ENCODE results near the gene SNRPD2.

- TF ChIP-seq CTCF (IDR thresholded peaks at IDR 0.05; ENCODE audit: borderline replicate concordance, extremely low read depth, low read length, poor library complexity, severe bottlenecking) (no peak), EZH2 (IDR thresholded peaks at IDR 0.05; ENCODE audit: borderline replicate concordance, low read depth, low read length, severe bottlenecking) (no peak)
Measured at GRCh38 chr19:45655073-45655472, 36.7 kb downstream of the SNRPD2 start.

Measured in DND-41 (cell line).